ENCODE data around the gene IFNG.

DNA sequence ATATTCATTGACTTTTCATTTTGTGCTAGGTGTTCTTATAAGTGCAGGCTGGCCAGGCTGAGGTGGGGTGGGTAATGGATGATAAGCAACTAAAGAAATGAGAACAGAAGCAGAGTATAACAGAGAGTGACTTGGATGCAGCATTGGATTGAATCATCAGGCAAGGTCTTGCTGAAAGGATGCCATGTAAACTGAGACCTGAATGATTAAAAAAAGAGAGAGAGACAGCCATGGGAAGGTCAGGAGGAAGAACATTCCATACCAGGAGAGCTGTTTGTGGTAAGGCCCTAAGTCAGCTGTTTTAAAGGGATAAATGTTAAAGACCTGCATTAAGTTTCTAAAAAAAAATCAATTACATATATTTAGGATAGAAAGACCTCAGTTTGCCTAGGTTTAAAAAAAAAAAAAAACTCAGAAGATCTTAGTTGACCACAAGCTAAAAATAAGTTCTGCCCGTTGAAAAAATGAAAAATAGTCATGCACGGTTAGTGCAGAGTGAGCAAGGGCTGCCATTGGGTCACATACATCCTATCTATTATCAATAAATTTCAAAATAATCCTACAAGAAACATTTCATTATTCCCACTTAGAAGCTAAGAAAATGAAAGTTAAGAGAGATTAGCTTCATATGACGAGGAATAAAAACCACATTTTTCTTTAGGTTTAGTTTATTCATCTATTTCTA lies 37.2 kb downstream of the IFNG start:
- TF ChIP-seq POLR2A (IDR thresholded peaks at IDR 0.05; ENCODE audit: low read length) (no peak), GATA1 (IDR thresholded peaks at IDR 0.05; ENCODE audit: low read depth, low read length) (no peak)

Measured in erythroblast (primary cell).